Inflammatory macrophage (primary cell): Measurements from ENCODE around the gene RNF113B.

Experiments used
- DNase-seq, 2 donors: peaks; one replicate each; pipeline ENCODE4 v3.0.0-alpha.2; 2020 to 2022

The RNF113B gene

GRCh38 chr13:98134901-98135300, 42.2 kb downstream of the RNF113B start:
- DNase-seq, result no peak

- no peak for DNase-seq
Observed at GRCh38 chr13:98133946-98134345, 43.1 kb downstream of the RNF113B start.

- no peak for DNase-seq
Observed at GRCh38 chr13:98129059-98129746, 47.9 kb downstream of the RNF113B start.
